ENCODE measurements around the gene PRKCH. TPM values are rescaled to one million over a fixed set of nuclear protein-coding genes. Genes with fewer than 3 reads are reported as not detected.

PRKCH gene
- total RNA-seq, 1 experiment from 2014 or later: 18.3 TPM

GRCh38 chr14:61419201-61419600 is 97.8 kb downstream of the PRKCH start:
- no peaks in the 10 kb centered on the region for H3K27me3 ChIP-seq (replicated peaks; ENCODE audit: control insufficient read depth, insufficient read depth, low read length)
- H3K9me3 ChIP-seq: no peaks in the 10 kb centered on the region
- peaks cover 13% of the 10 kb centered on the region for H3K4me1 Mint-ChIP-seq (ENCODE audit: low read depth, unreplicated experiment)
- no peak overlapping the region for H3K4me3 ChIP-seq (ENCODE audit: low read depth, low read length)
- H3K4me1 ChIP-seq: no peaks in the 10 kb centered on the region; the same call in 1 of the 2 replicates
- no TSS peak for BruUV-seq (replicated peaks)
- intact Hi-C loops (cut with micrococcal nuclease; ENCODE audit: unreplicated experiment): no loop called here
- no peak overlapping the region for H3K27ac Mint-ChIP-seq (ENCODE audit: unreplicated experiment)
- H3K9me3 Mint-ChIP-seq (ENCODE audit: unreplicated experiment): peaks cover 14% of the 10 kb centered on the region
- H3K4me3 Mint-ChIP-seq (ENCODE audit: unreplicated experiment): no peak overlapping the region
- H3K27me3 Mint-ChIP-seq (ENCODE audit: insufficient read depth, unreplicated experiment): no peaks in the 10 kb centered on the region
- peaks cover 6% of the 10 kb centered on the region for H3K36me3 Mint-ChIP-seq (ENCODE audit: insufficient read depth, unreplicated experiment)
- ChIA-PET CTCF (no interaction called here), POLR2A (no interaction called here)
- H3K36me3 ChIP-seq (ENCODE audit: control insufficient read depth, insufficient read depth, low read length): no peaks in the 10 kb centered on the region
- TF ChIP-seq CTCF (IDR thresholded peaks at IDR 0.05; ENCODE audit: insufficient read depth in 1 of 2, low read depth in 1 of 2, low read length in 1 of 2, severe bottlenecking in 1 of 2, unreplicated experiment in 1 of 2): no peak
- no peak for DNase-seq

- intact Hi-C loops (cut with micrococcal nuclease; ENCODE audit: unreplicated experiment): no loop called here
- POLR2A ChIA-PET: interaction anchor here (0.6 kb wide), 2 partner anchors 91 to 183 kb away, joined by 9 read pairs; no protein-coding TSS in a partner anchor
- Mint-ChIP-seq H3K4me1 (ENCODE audit: low read depth, unreplicated experiment) (peaks cover 13% of the 10 kb centered on the region), H3K9me3 (ENCODE audit: unreplicated experiment) (peaks cover 19% of the 10 kb centered on the region), H3K27ac (ENCODE audit: unreplicated experiment) (no peak overlapping the region), H3K36me3 (ENCODE audit: insufficient read depth, unreplicated experiment) (peaks cover 6% of the 10 kb centered on the region), H3K4me3 (ENCODE audit: unreplicated experiment) (no peak overlapping the region), H3K27me3 (ENCODE audit: insufficient read depth, unreplicated experiment) (no peaks in the 10 kb centered on the region)
- CTCF ChIA-PET: no interaction called here
- Histone ChIP-seq H3K4me1 (no peaks in the 10 kb centered on the region; the same call in 1 of the 2 replicates), H3K36me3 (ENCODE audit: control insufficient read depth, insufficient read depth, low read length) (no peaks in the 10 kb centered on the region), H3K9me3 (peaks cover 11% of the 10 kb centered on the region; the same call in 1 of the 2 replicates), H3K27me3 (replicated peaks; ENCODE audit: control insufficient read depth, insufficient read depth, low read length) (no peaks in the 10 kb centered on the region), H3K4me3 (ENCODE audit: low read depth, low read length) (no peak overlapping the region)
- no TSS peak for BruUV-seq (replicated peaks)
- no peak for TF ChIP-seq CTCF (IDR thresholded peaks at IDR 0.05; ENCODE audit: insufficient read depth in 1 of 2, low read depth in 1 of 2, low read length in 1 of 2, severe bottlenecking in 1 of 2, unreplicated experiment in 1 of 2)
- DNase-seq: no peak
Measured at GRCh38 chr14:61420326-61420725, 98.9 kb downstream of the PRKCH start.

GRCh38 chr14:61421212-61421923 is 100.0 kb downstream of the PRKCH start:
- no peak overlapping the region for H3K4me3 ChIP-seq (ENCODE audit: low read depth, low read length)
- intact Hi-C loops (cut with micrococcal nuclease; ENCODE audit: unreplicated experiment): no loop called here
- no TSS peak for BruUV-seq (replicated peaks)
- no peak for DNase-seq
- peaks cover 29% of the 10 kb centered on the region for H3K9me3 Mint-ChIP-seq (ENCODE audit: unreplicated experiment)
- H3K27ac Mint-ChIP-seq (ENCODE audit: unreplicated experiment): no peak overlapping the region
- no peaks in the 10 kb centered on the region; the same call in 1 of the 2 replicates for H3K4me1 ChIP-seq
- CTCF ChIA-PET: interaction anchor here (0.6 kb wide), 1 partner anchor 203 kb away, joined by 3 read pairs; no protein-coding TSS in a partner anchor
- H3K36me3 ChIP-seq (ENCODE audit: control insufficient read depth, insufficient read depth, low read length): no peaks in the 10 kb centered on the region
- H3K27me3 Mint-ChIP-seq (ENCODE audit: insufficient read depth, unreplicated experiment): no peaks in the 10 kb centered on the region
- H3K4me3 Mint-ChIP-seq (ENCODE audit: unreplicated experiment): no peak overlapping the region
- peaks cover 6% of the 10 kb centered on the region for H3K36me3 Mint-ChIP-seq (ENCODE audit: insufficient read depth, unreplicated experiment)
- no peak for TF ChIP-seq CTCF (IDR thresholded peaks at IDR 0.05; ENCODE audit: insufficient read depth in 1 of 2, low read depth in 1 of 2, low read length in 1 of 2, severe bottlenecking in 1 of 2, unreplicated experiment in 1 of 2)
- peaks cover 19% of the 10 kb centered on the region for H3K4me1 Mint-ChIP-seq (ENCODE audit: low read depth, unreplicated experiment)
- POLR2A ChIA-PET: no interaction called here
- H3K27me3 ChIP-seq (replicated peaks; ENCODE audit: control insufficient read depth, insufficient read depth, low read length): no peaks in the 10 kb centered on the region
- H3K9me3 ChIP-seq: peaks cover 12% of the 10 kb centered on the region; the same call in 1 of the 2 replicates
